Gastrocnemius medialis (tissue), 4 donors: Measurements from ENCODE around the gene LETMD1.

Source experiments
- CTCF ChIP-seq, 5 experiments: fragments of 450-650 bp in 3 of 5; fragments of 200-600 bp in 2 of 5; sonication (generic) in 2 of 5; IDR thresholded peaks in 4 of 5; conservative IDR thresholded peaks in 1 of 5; 1 replicate in 4 of 5; 2 replicates in 1 of 5; pipeline ENCODE4 v1.5.1; 2016 to 2019; ENCODE audit warnings: antibody characterized with exemption in 5 of 5, mild to moderate bottlenecking in 3 of 5, moderate library complexity in 3 of 5
- POLR2A ChIP-seq, 2 donors: fragments of 450-650 bp; IDR thresholded peaks; one replicate each; pipeline ENCODE4 v1.6.1; 2017; ENCODE audit warnings: antibody characterized with exemption in 2 of 2, mild to moderate bottlenecking in 2 of 2, moderate library complexity in 2 of 2

- TF ChIP-seq CTCF (IDR thresholded peaks at IDR 0.05 in 4 of 5, conservative IDR thresholded peaks at IDR 0.05 in 1 of 5) (no peak), POLR2A (IDR thresholded peaks at IDR 0.05) (no peak)
These were observed 26.4 kb upstream of the LETMD1 start for GRCh38 chr12:51021694-51022093.
